GM12892 (cell line): ENCODE measurements around the gene ALK.

Experiments used
- DNase-seq: peaks from one replicate; pipeline ENCODE4 v3.0.0; 2011; ENCODE audit not compliant: insufficient read length
- FAIRE-seq: peaks from 2 replicates; lab custom pipeline; 2011; peaks lifted over from hg19 to GRCh38; lab: Jason Lieb, UNC
- POLR2A ChIP-seq: IDR thresholded peaks from 2 replicates; pipeline ENCODE4 v1.6.1; 2011; ENCODE audit warnings: low read depth, low read length, control low read depth
- POLR2AphosphoS5 ChIP-seq: IDR thresholded peaks from 2 replicates; pipeline ENCODE4 v1.6.1; 2011; ENCODE audit warnings: low read depth, low read length, control low read depth
- TAF1 ChIP-seq: IDR thresholded peaks from 2 replicates; pipeline ENCODE4 v1.6.1; 2011; ENCODE audit warnings: low read depth, mild to moderate bottlenecking, control low read depth, low read length, borderline replicate concordance

The ALK gene

GRCh38 chr2:29560030-29560429 is 361.4 kb downstream of the ALK start:
- TF ChIP-seq TAF1 (no peak), POLR2AphosphoS5 (no peak), POLR2A (no peak)
- no peak for FAIRE-seq
- no peak for DNase-seq

GRCh38 chr2:29559578-29559977 is 361.8 kb downstream of the ALK start:
- DNase-seq (no peak), FAIRE-seq (no peak)
- TF ChIP-seq POLR2A, result no peak
- no peak for TF ChIP-seq POLR2AphosphoS5

- TF ChIP-seq TAF1, result no peak
- no peak for TF ChIP-seq POLR2AphosphoS5
- no peak for TF ChIP-seq POLR2A
- DNase-seq, result no peak
- no peak for FAIRE-seq
These were observed 363.3 kb downstream of the ALK start for GRCh38 chr2:29558097-29558496.

- FAIRE-seq (no peak), DNase-seq (no peak)
- TF ChIP-seq POLR2AphosphoS5, result no peak
- no peak for TF ChIP-seq POLR2A
- no peak for TF ChIP-seq TAF1
These were observed 364.1 kb downstream of the ALK start for GRCh38 chr2:29557268-29557667.

GRCh38 chr2:29549069-29549380 is 372.4 kb downstream of the ALK start:
- DNase-seq (no peak), FAIRE-seq (no peak)
- TF ChIP-seq POLR2AphosphoS5 (no peak), TAF1 (no peak), POLR2A (no peak)

GRCh38 chr2:29544917-29545316 is 376.5 kb downstream of the ALK start:
- TF ChIP-seq POLR2A, result no peak
- TF ChIP-seq TAF1, result no peak
- no peak for TF ChIP-seq POLR2AphosphoS5
- FAIRE-seq (no peak), DNase-seq (no peak)

- DNase-seq (no peak), FAIRE-seq (no peak)
- TF ChIP-seq POLR2AphosphoS5 (no peak), POLR2A (no peak), TAF1 (no peak)
These were observed 377.4 kb downstream of the ALK start for GRCh38 chr2:29544031-29544430.

- no peak for DNase-seq
- no peak for FAIRE-seq
- no peak for TF ChIP-seq POLR2AphosphoS5
- TF ChIP-seq TAF1, result no peak
- no peak for TF ChIP-seq POLR2A
These were observed 386.2 kb downstream of the ALK start for GRCh38 chr2:29535188-29535587.

- FAIRE-seq, result no peak
These were observed 388.9 kb downstream of the ALK start for GRCh38 chr2:29532436-29532835.

GRCh38 chr2:29531626-29532025 is 389.8 kb downstream of the ALK start:
- TF ChIP-seq POLR2A, result no peak
- no peak for TF ChIP-seq TAF1
- TF ChIP-seq POLR2AphosphoS5, result no peak
- FAIRE-seq (no peak), DNase-seq (no peak)

More at GRCh38 chr2:29532436-29532835, 388.9 kb downstream of the ALK start:
- TF ChIP-seq TAF1 (no peak), POLR2A (no peak), POLR2AphosphoS5 (no peak)
- DNase-seq, result no peak

GRCh38 chr2:29530281-29530680 is 391.1 kb downstream of the ALK start:
- DNase-seq (no peak), FAIRE-seq (no peak)
- no peak for TF ChIP-seq TAF1
- no peak for TF ChIP-seq POLR2AphosphoS5
- no peak for TF ChIP-seq POLR2A

GRCh38 chr2:29528891-29529520 is 392.4 kb downstream of the ALK start:
- TF ChIP-seq TAF1 (no peak), POLR2AphosphoS5 (no peak), POLR2A (no peak)
- FAIRE-seq (no peak), DNase-seq (no peak)

GRCh38 chr2:29528371-29528770 is 393.0 kb downstream of the ALK start:
- DNase-seq, result no peak
- TF ChIP-seq POLR2AphosphoS5 (no peak), POLR2A (no peak), TAF1 (no peak)

More at GRCh38 chr2:29528371-29528770, 393.0 kb downstream of the ALK start:
- no peak for FAIRE-seq
